C1 segment of cervical spinal cord (tissue), 14 donors: ENCODE data around the gene ADAT3.
A peak's percentile ranks its signal among the peaks of the same experiment; 100 is the strongest.
"Not testable (repeated sequence)": the region's sequence is repeated elsewhere in the genome, so short reads cannot be mapped to it uniquely, and the experiment has no call there.

Source experiments
- DNase-seq, 14 donors: peaks; one replicate each; lab custom pipeline; 2025; lab: John Stamatoyannopoulos, UW

ADAT3 gene

DNA sequence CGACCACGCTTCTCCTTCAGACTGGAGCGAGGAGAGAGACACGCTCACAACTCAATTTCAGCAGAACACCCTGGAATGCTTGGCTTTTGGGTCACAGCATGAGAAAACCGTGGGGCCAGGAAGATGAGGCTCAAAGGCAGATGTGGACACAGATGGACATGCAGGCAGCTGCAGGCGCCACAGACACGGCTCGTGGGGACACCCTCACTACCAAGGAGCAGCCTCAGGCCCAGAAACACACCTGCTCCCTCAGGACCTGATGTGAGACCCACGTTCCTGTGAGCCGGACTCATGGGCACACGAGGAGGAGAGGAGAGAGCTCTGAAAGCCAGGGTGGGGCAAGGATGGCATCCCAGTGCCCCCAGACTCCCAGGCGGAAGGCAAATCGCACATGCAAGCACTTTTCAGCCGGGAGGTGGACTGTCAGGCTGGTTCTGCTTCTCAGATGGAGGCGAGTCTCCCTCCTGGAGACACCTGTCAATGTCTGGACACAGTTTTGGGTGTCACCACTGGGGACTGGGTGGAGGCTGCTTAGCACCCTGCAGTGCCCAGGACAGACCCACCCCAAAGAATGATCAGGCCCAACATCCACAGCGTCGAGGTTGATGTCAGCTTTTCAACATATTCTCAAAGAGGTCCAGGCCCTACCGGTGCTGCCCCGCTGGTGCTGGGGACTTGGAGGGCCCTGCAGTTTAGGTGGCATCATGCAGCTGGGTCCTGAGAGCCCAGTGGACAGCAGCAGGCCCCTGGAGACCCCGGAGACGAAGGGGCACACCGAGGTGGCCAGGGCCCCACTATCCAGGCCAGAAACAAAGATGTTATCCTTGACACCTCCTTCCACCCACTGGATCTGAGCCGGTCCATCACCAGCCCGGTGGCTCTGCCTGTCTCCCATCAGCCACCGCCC, 22.2 kb upstream of the ADAT3 start:
- peak in 3 of 14 donors; percentile 45 to 58 (median 53) for DNase-seq

DNA sequence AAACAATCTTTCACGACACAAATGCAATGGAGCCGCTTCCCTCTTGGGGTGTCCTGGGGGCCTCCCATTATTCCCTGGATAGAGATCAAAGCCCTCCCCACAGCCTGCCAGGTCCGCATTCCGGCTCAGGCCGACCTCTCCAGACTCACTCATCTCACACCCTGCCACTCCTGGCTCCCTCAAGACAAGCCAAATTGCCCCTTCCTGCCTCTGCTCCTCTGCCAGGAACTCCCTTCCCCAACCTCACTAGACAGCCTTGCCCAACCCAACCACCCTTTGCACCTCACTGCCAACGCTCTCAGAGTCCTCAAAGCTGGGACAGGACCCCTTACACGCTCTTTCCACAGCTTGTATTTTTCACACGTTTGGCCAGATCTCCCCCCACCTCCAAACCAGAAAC, 21.4 kb upstream of the ADAT3 start:
- peak in 1 of 14 donors; percentile 15 for DNase-seq

DNA sequence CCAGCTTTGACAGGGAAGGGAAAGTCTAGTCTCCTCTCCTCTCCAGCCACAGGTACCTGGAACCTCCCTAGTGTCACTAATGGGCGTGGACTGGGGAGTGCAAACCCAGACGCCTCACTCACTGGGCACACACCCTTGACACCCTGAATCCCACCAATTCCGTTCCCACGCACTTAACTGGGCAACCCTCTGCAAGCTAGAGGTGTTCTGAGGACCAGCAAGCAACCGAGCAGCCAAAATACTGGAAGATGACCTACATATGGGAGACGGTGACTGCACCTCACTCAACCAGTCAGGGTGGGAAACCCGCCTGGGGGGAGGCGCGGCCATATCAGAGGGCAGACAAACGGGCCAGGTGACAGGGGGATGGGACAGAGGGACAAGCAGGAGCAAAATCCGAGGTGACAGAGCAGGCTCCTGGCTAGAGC, 20.9 kb upstream of the ADAT3 start:
- DNase-seq: no peak

DNA sequence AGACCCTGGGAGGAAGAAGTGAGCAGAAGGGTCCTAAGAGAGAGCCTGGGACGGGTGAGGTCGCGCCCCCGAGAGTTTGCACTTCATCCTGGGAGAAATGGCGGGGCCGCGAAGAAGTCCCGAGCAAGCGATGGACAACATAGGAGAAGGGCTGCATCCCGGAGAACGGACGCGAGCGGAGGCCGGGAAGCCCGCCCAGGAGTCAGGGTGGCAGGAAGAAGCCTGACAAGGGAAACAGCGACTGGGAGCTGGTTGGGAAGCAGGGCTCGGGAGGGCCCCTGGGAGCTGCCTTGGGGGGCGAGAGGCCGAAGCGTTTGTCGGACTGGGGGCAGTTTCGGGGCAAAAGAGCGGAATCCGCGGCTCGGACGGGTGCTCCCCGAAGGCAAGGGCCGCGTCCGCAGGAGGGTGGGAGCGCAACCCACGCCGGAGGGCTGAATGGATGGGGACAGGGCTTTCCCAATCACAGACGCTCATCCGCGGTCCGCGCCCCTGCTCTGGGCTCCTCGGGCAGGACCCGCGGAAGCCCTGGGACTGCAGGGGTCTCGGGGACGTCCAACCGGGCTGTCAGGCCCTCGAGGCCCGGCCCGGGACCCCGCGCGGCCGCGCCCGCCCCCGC, 20.4 kb upstream of the ADAT3 start:
- peak in 2 of 14 donors; percentile 16 to 51 for DNase-seq

DNA sequence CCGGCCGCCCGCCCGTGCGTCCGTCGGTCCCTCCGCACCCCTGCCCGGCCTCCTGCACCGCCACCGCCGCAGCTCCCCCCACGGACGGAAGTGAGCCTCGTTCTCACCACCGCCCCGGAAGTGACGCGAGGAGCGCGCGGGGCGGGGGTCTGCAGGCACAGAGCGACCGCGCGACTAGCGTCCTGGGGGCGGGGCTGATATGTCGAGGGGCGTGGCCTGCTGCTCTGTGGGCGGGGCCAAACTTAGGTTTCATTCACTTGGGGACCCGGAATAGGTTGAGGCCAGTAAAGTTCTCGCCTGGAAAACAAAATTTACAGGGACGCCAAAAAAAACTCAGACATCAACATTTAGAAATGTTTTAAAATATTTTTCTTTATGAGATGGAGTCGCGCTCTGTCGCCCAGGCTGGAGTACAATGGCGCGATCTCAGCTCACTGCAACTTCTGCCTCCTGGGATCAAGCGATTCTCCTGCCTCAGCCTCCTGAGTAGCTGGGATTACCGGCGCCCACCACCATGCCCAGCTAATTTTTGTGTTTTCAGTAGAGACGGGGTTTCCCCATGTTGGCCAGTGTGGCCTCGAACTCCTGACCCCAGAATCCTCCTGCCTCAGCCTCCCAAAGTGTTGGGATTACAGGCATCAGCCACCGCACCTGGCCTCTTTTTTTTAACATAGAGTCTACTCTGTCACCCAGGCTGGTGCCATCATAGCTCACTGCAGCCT, 19.6 kb upstream of the ADAT3 start, which contains the start of gene ABHD17A:
Gene ABHD17A (minus strand): TSS at position 99 of the 722 bp plus-strand sequence. CDS start 3,930 bp downstream, outside the sequence.
- DNase-seq: peak; percentile 39 to 95 (median 84)

DNA sequence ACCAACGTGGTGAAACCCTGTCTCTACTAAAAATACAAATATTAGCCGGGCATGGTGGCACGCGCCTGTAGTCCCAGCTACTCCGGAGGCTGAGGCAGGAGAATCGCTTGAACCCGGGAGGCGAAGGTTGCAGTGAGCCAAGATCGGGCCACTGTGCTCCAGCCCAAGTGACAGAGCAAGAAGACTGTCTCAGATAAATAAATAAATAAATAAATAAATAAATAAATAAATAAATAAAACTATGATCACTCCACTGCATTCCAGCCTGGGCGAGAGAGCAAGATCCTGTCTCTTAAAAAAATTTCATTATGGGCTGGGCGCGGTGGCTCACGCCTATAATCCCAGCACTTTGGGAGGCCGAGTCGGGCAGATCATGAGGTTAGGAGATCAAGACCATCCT, 18.8 kb upstream of the ADAT3 start:
- DNase-seq: not testable (repeated sequence)

DNA sequence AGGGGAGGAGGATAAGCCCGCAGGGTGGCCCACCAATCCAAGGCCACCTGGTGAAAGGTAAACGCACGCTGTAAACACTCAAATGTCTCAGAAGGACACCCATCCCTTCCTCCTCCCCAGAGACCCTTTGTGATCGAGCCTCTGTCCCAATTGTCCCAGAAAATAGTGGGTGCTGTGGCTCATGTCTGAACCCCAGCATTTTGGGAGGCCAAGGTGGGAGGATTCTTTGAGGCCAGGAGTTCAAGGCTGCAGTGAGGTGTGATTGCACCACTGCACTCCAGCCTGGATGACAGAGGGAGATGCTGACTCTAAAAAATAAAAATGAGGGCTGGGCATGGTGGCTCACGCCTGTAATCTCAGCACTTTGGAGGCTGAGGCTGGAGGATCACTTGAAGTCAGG, 16.8 kb upstream of the ADAT3 start:
- no peak for DNase-seq

DNA sequence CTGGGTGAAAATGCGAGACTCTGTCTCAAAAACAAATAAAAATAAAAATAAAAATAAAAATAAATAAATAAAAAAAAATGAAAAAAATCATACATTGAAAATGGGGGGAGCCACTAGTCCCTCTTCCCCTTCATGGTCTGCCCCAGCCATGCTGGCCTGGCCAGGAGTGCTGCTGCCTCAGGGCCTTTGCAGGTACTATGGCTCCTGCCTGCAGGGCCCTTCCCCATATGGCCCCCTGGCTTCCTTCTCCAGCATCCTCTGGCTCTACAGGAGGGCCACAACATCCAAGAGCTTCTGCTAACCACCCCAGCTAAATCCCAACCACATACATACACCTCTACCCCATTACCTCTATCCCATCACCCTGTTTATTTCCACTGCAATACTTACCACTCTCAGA, 15.3 kb upstream of the ADAT3 start:
- no peak for DNase-seq

DNA sequence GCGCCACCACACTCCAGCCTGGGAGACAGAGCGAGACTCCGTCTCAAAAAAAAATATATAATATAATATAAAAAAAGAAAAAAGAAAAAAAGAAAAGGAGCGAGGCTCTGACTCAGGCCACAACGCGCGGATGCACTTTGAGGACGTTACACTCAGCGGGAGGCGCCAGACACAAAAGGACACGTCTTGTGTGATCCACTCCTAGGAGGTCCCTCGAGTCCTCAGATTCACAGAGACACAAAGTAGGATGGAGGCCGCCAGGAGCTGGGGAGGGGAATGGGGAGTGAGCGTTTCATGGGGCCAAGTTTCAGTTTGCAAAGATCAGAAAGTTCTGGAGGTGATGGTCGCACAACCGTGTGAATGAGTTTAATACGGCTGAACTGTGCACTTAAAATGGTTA, 11.4 kb upstream of the ADAT3 start:
- DNase-seq: no peak

DNA sequence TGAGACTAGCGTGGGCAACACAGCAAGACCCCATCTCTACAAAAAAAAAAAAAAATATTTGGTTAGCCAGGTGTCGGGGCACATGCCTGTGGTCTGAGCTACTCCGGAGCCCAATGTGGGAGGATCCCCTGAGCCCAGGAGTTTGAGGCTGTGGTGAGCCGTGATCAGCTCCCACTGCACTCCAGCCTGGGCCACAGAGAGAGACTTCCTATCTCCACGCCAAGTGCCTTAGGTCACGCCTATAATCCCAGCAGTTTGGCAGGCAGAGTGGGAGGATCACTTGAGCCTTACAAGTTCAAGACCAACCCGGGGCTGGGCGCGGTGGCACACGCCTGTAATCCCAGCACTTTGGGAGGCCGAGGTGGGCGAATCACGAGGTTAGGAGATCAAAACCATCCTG, 8.7 kb upstream of the ADAT3 start:
- no peak for DNase-seq

DNA sequence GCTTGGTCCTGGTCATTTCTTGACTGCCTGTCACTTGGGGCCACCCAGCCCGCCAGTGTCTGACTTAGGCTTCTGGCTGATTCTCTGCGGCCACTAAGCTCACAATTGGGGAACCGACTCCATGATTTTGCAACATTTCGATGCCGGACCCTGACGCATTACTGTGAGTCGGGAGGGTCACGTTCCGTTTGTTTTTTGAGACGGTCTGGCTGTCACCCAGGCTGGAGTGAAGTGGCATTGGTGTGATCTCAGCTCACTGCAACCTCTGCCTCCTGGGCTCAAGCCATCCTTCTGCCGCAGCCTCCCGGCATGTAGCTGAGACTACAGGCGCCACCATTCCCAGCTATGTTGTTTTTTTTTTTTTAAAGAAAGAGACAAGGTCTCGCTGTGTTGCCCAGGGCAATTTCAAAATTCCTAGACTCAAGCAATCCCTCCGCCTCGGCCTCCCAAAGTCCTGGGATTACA, 3.2 kb upstream of the ADAT3 start:
- peak in 7 of 14 donors; percentile 12 to 51 (median 40) for DNase-seq

DNA sequence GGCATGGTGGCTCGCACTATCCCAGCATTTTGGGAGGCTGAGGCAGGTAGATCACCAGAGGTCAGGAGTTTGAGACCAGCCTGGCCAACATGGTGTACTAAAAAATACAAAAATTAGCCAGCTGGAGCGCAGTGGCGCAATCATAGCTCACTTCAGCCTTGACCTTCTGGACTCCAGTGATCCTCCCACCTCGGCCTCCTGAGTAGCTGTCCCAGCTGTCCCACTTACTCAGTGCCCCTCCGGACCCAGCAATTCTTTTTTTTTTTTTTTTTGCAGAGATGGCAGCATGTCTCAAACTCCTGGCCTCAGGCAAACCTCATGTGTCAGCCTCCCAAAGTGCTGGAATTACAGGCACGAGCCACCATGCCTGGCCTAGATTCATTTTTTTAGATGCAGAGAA, 2.3 kb upstream of the ADAT3 start:
- no peak for DNase-seq

DNA sequence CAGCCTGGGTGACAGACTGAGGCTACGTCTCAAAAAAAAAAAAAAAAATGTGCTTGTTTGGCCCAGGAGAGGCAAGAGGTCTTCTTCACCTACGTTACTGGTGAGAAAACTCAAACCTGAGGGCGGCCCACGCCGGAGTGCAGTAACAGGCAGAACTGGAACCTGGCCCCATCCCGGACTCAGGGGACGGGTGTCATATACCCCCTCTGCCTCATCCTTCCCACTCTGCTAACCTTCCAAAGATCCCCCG, 414 bp upstream of the ADAT3 start:
- no peak for DNase-seq

DNA sequence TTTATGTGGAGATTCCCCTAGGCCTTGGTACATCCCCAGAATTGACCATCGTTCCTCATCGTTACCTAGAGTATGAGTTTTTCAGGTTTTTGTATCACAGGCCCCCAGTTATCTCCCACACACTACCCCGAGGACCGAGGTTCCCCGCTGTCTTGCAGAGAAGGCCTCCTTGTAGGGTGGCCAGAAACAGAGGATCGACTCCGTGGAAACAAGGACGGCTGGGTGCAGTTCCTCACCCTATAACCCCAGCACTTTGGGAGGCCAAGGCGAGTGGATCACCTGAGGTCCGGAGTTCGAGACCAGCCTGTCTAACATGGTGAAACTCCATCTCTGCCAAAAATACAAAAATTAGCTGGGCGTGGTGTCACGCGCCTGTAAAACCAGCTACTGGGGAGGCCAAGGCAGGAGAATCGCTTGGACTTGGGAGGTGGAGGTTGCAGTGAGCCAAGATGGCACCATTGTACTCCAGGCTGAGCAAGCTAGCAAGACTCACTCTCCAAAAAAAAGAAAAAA, 720 bp downstream of the ADAT3 start:
- DNase-seq: no peak

DNA sequence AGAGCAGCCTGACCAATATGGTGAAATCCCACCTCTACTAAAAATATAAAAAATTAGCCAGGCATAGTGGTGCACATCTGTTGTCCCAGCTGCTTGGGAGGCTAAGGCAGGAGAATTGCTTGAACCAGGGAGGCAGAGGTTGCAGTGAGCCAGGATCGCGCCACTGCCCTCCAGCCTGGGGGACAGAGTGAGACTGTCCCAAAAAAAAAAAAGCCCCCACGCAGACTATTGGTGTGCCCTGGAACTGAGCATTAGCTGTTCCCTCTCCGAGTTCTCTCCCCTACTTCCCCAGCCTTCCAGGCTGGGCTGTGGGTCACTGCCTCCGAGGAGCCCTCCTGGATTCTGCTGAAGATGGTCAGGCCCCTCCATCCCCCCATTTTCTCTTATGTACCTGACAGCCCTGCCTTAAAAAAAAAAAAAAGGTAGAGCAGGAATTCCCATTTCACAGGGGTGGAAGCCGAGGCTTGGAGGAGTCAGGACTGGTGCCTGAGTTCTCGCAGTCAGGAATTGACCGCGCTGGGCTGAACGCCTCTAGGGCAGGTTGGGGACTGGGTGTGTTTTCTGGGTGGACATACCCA, 1.9 kb downstream of the ADAT3 start:
- no peak for DNase-seq

DNA sequence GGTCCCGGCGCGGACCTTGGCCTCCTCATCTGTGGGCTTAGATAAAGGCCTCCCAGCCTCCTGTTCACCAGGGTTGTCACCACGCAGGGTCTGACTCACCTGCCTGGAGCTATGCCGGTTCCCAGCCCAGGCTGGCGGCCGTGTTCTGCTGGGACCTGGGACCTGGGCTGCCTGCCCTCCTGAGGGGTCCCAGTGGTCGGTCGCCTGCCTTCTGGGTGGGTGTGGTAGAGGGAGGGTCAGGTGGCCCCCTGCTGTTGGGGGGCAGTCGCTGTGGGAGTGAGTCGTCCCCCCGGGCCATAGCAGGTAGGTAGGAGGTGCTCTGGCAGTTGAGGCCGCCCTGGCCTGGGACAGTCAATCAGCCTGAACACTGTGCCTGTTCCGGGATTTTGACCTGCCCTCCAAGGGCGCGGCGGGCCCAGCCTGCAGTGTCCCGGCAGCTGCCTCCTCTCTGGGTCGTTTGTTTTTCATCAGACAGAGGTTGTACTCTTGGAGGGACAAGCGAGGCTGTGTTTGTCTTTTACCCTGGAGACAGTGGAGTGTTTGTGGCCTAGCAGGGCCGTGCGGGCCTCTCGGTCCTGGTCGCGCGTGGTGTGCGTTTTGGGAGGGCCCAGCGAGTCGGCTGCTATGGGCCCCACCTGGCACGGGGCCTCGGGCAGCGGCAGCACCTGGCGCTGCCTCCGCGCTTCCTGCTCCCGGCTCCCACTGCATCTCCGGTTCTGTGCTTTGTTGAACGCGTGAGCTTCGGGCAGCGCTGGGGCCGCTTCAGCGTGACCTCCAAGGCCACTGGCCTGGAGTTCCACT, 2.6 kb downstream of the ADAT3 start:
- peak in 10 of 14 donors; percentile 12 to 76 (median 46) for DNase-seq

DNA sequence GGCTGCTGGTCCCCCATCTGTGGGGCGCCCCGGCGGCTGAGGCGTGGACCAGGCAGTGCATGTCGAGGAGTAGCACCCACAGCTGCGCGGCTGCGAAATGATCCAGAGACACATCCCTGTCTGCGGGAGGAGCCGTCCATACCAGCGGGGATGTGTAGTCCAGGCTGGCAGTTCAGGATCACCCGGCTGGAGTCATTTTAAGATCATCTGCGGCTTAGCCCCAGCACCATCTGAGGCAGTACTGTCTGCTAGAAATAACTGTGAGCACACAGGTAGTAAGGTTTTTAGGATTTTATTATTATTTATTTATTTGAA, 3.1 kb downstream of the ADAT3 start:
- DNase-seq: peak in 1 of 14 donors; percentile 64

DNA sequence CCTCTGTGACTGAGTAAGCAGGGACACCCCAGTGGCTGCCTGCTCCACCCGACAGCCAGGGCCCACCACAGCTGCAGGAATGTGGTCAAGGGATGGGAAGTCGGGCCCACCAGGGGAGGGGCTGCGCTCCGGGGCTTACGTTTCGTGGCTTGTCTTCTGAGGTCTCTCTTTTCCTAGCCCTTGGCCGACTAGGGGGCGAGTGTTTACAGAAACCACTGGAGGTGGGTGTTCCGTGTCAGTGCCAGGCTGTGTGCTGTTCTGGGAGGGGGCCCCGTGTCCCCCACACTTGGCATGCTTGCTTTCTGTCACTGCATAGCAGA, 4.5 kb downstream of the ADAT3 start:
- DNase-seq: peak in 3 of 14 donors; percentile 33 to 63 (median 36)

DNA sequence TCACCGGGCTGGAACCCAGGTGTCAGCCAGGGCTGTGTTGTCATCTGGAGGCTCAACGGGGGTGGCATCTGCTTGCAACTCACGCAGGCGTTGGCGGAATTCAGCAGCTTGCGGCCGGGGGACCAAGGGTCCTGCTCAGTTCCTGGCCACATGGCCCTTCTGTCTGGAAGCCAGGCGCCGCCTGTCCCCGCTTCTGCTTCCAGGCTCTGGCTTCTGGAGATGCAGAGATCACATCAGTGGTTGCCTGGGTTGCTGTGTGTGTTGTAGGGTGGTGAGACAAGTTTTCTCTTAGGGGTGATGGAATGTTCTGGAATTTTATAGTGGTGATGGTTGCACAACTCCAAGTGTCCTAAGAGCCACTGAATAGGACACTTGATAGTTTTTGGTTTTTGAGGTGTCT, 5.0 kb downstream of the ADAT3 start:
- DNase-seq: peak in 6 of 14 donors; percentile 15 to 65 (median 28)

DNA sequence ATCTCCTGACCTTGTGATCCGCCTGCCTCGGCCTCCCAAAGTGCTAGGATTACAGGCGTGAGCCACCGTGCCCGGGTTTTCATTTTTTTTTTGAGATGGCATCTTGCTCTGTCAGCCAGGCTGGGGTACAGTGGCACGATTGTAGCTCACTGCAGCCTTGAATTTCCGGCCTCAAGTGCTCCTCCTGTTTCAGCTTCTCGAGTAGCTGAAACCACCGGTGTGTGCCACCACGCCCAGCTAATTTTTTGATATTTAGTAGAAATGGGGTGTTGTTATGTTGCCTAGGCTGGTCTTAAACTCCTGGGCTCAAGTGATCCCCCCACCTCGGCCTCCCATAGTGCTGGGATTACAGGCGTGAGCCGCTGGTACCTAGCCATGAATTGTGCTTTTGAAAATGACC, 5.9 kb downstream of the ADAT3 start:
- no peak for DNase-seq

DNA sequence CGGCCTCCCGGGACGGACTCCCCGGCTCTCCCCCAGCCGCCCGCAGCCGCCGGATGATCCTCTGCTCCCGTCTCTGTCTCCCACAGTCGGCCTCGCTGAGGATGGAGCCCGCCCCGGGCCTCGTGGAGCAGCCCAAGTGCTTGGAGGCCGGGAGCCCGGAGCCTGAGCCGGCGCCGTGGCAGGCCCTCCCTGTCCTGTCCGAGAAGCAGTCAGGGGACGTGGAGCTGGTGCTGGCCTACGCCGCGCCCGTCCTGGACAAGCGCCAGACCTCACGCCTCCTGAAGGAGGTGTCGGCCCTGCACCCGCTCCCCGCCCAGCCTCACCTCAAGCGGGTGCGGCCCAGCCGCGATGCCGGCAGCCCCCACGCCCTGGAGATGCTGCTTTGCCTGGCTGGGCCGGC, 6.8 kb downstream of the ADAT3 start:
- no peak for DNase-seq
